Hair follicular keratinocyte (primary cell): Measurements from ENCODE around the gene CFP. TPM values are rescaled to one million over a fixed set of nuclear protein-coding genes. Genes with fewer than 3 reads are reported as not detected.

Experiments
- total RNA-seq: library from RNA; depleted of rRNA; stranded (reverse); fragments of >200 nt; gene quantifications from 2 replicates; pipeline ENCODE4 v1.2.3, GENCODE V29; 2015

The CFP gene
- total RNA-seq = not detected in 2 replicates

GRCh38 chrX:47629419-47630200 is at the start of gene CFP:
TSS of gene CFP (minus strand) at chrX:47629930. CDS start at chrX:47629844, 86 bp downstream.

DNA sequence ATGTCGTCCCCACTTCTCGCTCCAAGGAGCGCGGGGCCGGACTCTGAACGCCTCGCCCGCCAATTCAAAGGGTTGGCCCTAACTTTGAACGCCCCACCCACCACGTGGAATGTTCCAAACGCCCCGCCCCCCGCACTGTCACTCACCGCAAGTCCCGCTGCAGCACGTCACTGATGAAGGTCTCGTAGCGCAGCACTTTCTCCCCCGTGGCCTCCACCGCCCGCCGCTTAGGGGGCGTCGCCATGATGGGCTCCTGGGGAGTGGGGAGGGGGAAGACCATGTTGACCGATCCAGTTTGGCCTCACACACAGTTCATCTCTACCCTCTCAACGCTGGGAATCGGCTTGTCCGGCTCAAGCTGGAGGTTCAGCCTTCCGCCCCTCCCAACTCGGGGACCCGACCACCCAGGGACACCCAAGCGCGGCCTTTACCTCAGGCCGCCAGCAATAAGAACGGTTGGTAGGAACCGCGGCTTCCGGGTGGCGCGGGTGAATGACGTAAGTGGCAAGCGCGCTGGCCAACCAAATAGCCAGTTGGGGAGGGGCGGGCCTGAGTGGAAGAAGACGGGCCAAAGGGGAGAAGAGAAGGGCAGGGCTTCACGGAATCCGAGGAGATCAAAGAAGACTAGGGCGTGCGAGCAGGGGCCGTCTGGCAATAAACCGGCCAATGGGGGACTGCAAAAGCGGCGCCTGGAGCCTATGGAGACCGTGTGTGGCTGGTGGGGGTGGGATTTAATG is 29.1 kb upstream of the CFP start, which contains the start of gene UXT:
Gene UXT (minus strand): TSS at position 497 of the 737 bp plus-strand sequence. CDS start 253 bp downstream, at position 244.

DNA sequence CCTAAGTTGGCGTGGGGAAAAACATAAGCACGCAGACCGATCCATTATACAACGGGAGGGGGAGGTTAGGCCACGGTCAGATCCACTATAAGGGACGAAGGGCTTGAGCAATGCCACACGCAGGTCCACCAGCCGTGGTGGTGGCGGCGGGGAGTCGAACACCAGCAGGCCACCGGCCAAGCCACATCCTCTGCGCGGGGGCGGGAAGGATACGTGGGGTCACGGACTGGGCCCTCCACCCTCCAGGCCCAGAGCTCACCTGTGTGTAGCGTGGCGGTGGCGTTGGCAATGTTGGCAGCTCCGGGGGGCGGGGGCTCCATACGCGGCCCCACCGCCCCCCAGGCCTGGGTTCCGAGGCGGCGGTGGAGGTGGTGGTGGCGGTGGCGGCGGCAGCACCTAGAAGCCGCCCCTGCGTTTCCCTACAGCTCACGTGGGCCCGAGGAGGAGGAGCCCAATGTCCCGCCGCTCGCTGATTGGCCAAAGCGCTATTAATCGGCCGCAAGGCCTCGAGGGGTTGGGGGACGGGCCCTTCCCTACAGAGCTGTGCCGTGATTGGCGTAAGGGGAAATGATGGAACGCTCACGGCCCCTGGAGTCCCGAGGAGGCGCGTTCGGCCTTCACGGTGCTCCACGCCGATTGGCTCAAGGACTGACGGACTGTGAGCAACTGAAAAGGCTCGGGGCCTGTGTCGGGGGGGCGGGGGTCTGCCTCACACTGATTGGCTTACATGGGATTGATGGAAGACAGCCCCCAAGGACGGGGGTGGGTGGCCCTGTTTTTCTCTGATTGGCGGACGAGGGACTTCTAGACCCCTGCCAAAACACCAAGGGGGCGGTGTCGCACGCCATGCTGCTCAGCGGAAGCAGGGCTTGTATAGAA is 20.7 kb upstream of the CFP start, which contains the start of gene ELK1:
Gene ELK1 (minus strand): TSS at position 400 of the 879 bp plus-strand sequence. CDS start 9,122 bp downstream, outside the sequence.

GRCh38 chrX:47619486-47620302 is 10.0 kb downstream of the CFP start, which contains the start of gene SYN1:
TSS of gene SYN1 (minus strand) at chrX:47619857. CDS start at chrX:47619728, 129 bp downstream.

GRCh38 chrX:47581731-47582647 is 47.7 kb downstream of the CFP start, which contains the start of gene TIMP1:
TSS of gene TIMP1 (plus strand) at chrX:47582436. CDS start at chrX:47583416, 980 bp downstream.

Other genes with a start within 250 kb of the CFP start
- gene ZNF41, start 146.7 kb downstream of the CFP start, total RNA-seq = 5.1 and 5.4 TPM in 2 replicates
- 27.8 and 29.3 TPM in 2 replicates for gene ARAF, start 68.7 kb downstream of the CFP start, total RNA-seq
- gene TIMP1, start 47.5 kb downstream of the CFP start, total RNA-seq = 127 and 259 TPM in 2 replicates
- not detected in 2 replicates for gene SYN1, start 10.1 kb downstream of the CFP start, total RNA-seq
- 27.4 and 34.1 TPM in 2 replicates for gene ELK1, start 20.6 kb upstream of the CFP start, total RNA-seq
- 139 and 153 TPM in 2 replicates for gene UXT, start 29.2 kb upstream of the CFP start, total RNA-seq
- gene ZNF81, start 207.0 kb upstream of the CFP start, total RNA-seq = 5.2 and 5.9 TPM in 2 replicates